GM12878 (cell line): Measurements from ENCODE around the gene SLA2. TPM values are rescaled to one million over a fixed set of nuclear protein-coding genes. Genes with fewer than 3 reads are reported as not detected.

Source experiments
- ATAC-seq: fragments of 200-7000 bp; cut with Tn5 transposase; 3 replicates; pipeline ENCODE4 v1.9.1; 2020; ENCODE audit warnings: mild to moderate bottlenecking, moderate library complexity
- BruUV-seq: library from RNA; stranded (reverse); fragments of 400-500 nt; replicated peaks from 2 replicates; lab custom pipeline; 2021; lab: Mats Ljungman, UMichigan
- CTCF ChIA-PET: fragments of 300-600 bp; sonication (Branson Sonifier 250); formaldehyde crosslinking; extraction: SDS; loops from one replicate; lab custom pipeline; 2021; ENCODE audit warnings: inconsistent platforms; lab: Yijun Ruan, JAX
- POLR2A ChIA-PET: fragments of 350-600 bp; formaldehyde crosslinking; extraction: SDS; loops from one replicate; lab custom pipeline; 2021; ENCODE audit warnings: inconsistent platforms; lab: Charles Lee
- RAD21 ChIA-PET: fragments of 300-600 bp; sonication (Branson Sonifier 250); formaldehyde crosslinking; loops from one replicate; lab custom pipeline; 2023; ENCODE audit warnings: antibody characterized with exemption; ENCODE audit not compliant: unreplicated experiment; lab: Charles Lee
- SMC1A ChIA-PET: fragments of 300-600 bp; sonication (Branson Sonifier 250); formaldehyde crosslinking; loops from one replicate; lab custom pipeline; 2023; ENCODE audit not compliant: unreplicated experiment, uncharacterized antibody; lab: Charles Lee
- DNase-seq: peaks from one replicate; pipeline ENCODE4 v3.0.0-alpha.2; 2011; ENCODE audit warnings: low read depth, low spot score
- FAIRE-seq: peaks from 3 replicates; lab custom pipeline; 2011; peaks lifted over from hg19 to GRCh38; lab: Jason Lieb, UNC
- H2AFZ ChIP-seq: 2 replicates; pipeline ENCODE4 v1.6.0; 2011; ENCODE audit warnings: low read depth, low read length, control low read depth; ENCODE audit not compliant: control insufficient read depth
- H3K27ac ChIP-seq: 2 replicates; pipeline ENCODE4 v1.5.1; 2011; ENCODE audit warnings: control low read depth; ENCODE audit not compliant: control insufficient read depth, insufficient read depth
- H3K27me3 ChIP-seq, 2 experiments: replicated peaks in 1 of 2; 2 replicates each; pipeline versions ENCODE4 v1.6.0 to v1.6.1; 2011; ENCODE audit warnings: low read length in 1 of 2; ENCODE audit not compliant: control insufficient read depth in 2 of 2, insufficient read depth in 2 of 2
- H3K36me3 ChIP-seq, 2 experiments: 2 replicates each; pipeline ENCODE4 v1.5.1; 2011; ENCODE audit warnings: low read length in 1 of 2; ENCODE audit not compliant: control insufficient read depth in 2 of 2, insufficient read depth in 2 of 2
- H3K4me1 ChIP-seq: 2 replicates; pipeline ENCODE4 v1.6.1; 2011; ENCODE audit warnings: mild to moderate bottlenecking, low read length, moderate library complexity, mixed read lengths; ENCODE audit not compliant: control insufficient read depth, insufficient read depth
- H3K4me2 ChIP-seq: 2 replicates; pipeline ENCODE4 v1.6.0; 2011; ENCODE audit warnings: control low read depth; ENCODE audit not compliant: control insufficient read depth, insufficient read depth
- H3K4me3 ChIP-seq: fragments of 200-600 bp; sonication (generic); 2 replicates; pipeline ENCODE4 v1.5.1; 2016
- H3K79me2 ChIP-seq: 2 replicates; pipeline ENCODE4 v1.6.0; 2011; ENCODE audit warnings: low read length; ENCODE audit not compliant: control insufficient read depth, insufficient read depth
- H3K9ac ChIP-seq: 2 replicates; pipeline ENCODE4 v1.8.0; 2011; ENCODE audit warnings: low read length, control low read depth, mixed read lengths; ENCODE audit not compliant: control insufficient read depth, insufficient read depth
- H3K9me3 ChIP-seq: replicated peaks from 3 replicates; pipeline ENCODE4 v1.5.1; 2011; ENCODE audit warnings: mild to moderate bottlenecking, low read length; ENCODE audit not compliant: control insufficient read depth, insufficient read depth
- H4K20me1 ChIP-seq: 2 replicates; pipeline ENCODE4 v1.6.0; 2011; ENCODE audit not compliant: control insufficient read depth, insufficient read depth
- BMI1 ChIP-seq: fragments of 450-650 bp; IDR thresholded peaks from 2 replicates; pipeline ENCODE4 v1.6.1; 2016; ENCODE audit warnings: mild to moderate bottlenecking, moderate library complexity, borderline replicate concordance
- GABPA ChIP-seq: IDR thresholded peaks from 2 replicates; pipeline ENCODE4 v1.6.1; 2014; ENCODE audit warnings: antibody characterized with exemption, low read depth, mild to moderate bottlenecking, inconsistent platforms
- RUNX3 ChIP-seq: IDR thresholded peaks from 2 replicates; pipeline ENCODE4 v1.6.1; 2012; ENCODE audit warnings: low read length, inconsistent platforms
- SP1 ChIP-seq: IDR thresholded peaks from one replicate; pipeline ENCODE4 v1.6.1; 2011; ENCODE audit warnings: low read depth, low read length
- WGBS: methylation state at CpG from one replicate; pipeline ENCODE4 v1.1.6; 2016; ENCODE audit warnings: low lambda C conversion rate; ENCODE audit not compliant: insufficient replicate concordance, insufficient coverage; ENCODE audit errors: missing lambda C conversion rate; 5-methylcytosine and 5-hydroxymethylcytosine counted together
- in situ Hi-C: fragments of 300-500 bp; cut with MboI; formaldehyde crosslinking; loops from 9 replicates; pipeline ENCODE4 v1.14.3; 2018; ENCODE audit warnings: mixed read lengths
- intact Hi-C: fragments of 100-400 bp; cut with micrococcal nuclease; formaldehyde crosslinking; loops from one replicate; pipeline ENCODE4 v1.14.2; 2022; ENCODE audit not compliant: unreplicated experiment
- polyA plus RNA-seq, 11 experiments: library from polyadenylated mRNA; depleted of rRNA in 4 of 11; unstranded in 6 of 11; stranded (reverse) in 5 of 11; fragments of >200 nt; fragmentation: Nextera tagmentation in 4 of 11; fragmentation: Illumina TruSeq in 1 of 11; extraction: Ambion mirVana in 4 of 11; extraction: Trizol in 1 of 11; gene quantifications; 1 replicate in 1 of 11; 2 replicates in 10 of 11; pipeline versions ENCODE4 v1.2.1 to v1.2.3, GENCODE V29; 2011 to 2016; ENCODE audit warnings: inconsistent platforms in 2 of 11, missing spikeins in 2 of 11, low read depth in 1 of 11
- total RNA-seq, 4 experiments: library from RNA; depleted of rRNA in 3 of 4; stranded (reverse); fragments of >200 nt in 3 of 4; fragmentation: Illumina TruSeq in 1 of 4; extraction: Trizol in 1 of 4; gene quantifications; 2 replicates each; pipeline versions ENCODE4 v1.2.1 to v1.2.3, GENCODE V29; 2013 to 2021
- TF ChIP-seq, protein P1 (sequence below): fragments of 450-650 bp; IDR thresholded peaks from 2 replicates; pipeline ENCODE4 v1.6.1; 2016; ENCODE audit warnings: mild to moderate bottlenecking
- TF ChIP-seq, protein P2 (sequence below): fragments of 450-650 bp; IDR thresholded peaks from 2 replicates; pipeline ENCODE4 v1.6.1; 2016; ENCODE audit warnings: mild to moderate bottlenecking, moderate library complexity, borderline replicate concordance

Gene SLA2
- total and polyA plus RNA-seq, 10 of the 15 experiments (the other 5 are each of a cell fraction or from before 2014, with no cell fraction given): 0.29 to 3.3 (median 1.4) TPM

DNA sequence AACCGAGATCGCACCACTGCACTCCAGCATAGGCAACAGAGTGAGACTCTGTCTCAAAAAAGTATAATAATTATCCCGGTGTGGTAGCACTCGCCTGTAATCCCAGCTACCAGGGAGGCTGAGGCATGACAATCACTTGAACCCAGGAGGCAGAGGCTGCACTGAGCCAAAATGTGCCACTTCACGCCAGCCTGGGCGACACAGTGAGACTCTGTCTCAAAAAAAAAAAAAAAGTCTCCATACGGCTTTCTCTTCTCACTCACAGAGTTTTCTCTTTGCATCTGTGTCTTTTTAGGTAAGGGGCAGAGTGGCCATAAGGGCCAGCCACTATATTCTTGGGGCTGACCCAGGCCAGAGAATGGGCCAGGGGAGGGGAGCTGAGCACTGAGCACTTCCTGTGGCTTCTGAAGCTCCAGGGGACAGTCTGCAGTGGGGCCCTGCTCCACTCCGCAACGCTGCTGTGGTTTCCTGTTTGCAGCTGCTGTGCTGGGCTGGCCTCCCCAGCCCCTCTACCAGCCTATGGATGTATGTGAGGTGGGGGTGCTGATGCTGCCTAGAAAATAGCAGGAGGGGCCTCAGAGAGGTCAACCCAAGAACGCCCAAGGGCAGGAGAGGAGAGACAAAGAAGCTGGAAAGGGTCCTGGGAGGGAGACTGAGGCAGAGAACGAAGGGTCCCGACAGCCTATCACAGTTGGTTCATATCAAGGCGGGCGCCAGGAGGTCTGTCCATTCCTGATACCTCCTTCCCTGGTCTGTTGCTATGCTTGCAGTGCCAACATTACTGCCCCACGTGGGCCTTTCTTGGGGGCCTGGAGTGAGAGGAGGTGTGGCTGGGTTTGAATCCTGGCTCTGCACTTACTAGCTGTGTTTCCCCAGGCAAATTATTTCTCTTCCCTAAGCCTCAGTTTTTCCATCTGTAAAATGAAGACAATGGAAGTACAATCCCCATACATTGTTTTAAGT lies 16.0 kb downstream of the SLA2 start:
- no peaks in the 10 kb centered on the region for H3K79me2 ChIP-seq
- no TSS peak for BruUV-seq
- TF ChIP-seq, protein P1, sequence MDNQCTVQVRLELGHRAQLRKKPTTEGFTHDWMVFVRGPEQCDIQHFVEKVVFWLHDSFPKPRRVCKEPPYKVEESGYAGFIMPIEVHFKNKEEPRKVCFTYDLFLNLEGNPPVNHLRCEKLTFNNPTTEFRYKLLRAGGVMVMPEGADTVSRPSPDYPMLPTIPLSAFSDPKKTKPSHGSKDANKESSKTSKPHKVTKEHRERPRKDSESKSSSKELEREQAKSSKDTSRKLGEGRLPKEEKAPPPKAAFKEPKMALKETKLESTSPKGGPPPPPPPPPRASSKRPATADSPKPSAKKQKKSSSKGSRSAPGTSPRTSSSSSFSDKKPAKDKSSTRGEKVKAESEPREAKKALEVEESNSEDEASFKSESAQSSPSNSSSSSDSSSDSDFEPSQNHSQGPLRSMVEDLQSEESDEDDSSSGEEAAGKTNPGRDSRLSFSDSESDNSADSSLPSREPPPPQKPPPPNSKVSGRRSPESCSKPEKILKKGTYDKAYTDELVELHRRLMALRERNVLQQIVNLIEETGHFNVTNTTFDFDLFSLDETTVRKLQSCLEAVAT: 0 out of 2 replicates have a peak, but pooled peaks have one; percentile 13
- TF ChIP-seq, protein P2, sequence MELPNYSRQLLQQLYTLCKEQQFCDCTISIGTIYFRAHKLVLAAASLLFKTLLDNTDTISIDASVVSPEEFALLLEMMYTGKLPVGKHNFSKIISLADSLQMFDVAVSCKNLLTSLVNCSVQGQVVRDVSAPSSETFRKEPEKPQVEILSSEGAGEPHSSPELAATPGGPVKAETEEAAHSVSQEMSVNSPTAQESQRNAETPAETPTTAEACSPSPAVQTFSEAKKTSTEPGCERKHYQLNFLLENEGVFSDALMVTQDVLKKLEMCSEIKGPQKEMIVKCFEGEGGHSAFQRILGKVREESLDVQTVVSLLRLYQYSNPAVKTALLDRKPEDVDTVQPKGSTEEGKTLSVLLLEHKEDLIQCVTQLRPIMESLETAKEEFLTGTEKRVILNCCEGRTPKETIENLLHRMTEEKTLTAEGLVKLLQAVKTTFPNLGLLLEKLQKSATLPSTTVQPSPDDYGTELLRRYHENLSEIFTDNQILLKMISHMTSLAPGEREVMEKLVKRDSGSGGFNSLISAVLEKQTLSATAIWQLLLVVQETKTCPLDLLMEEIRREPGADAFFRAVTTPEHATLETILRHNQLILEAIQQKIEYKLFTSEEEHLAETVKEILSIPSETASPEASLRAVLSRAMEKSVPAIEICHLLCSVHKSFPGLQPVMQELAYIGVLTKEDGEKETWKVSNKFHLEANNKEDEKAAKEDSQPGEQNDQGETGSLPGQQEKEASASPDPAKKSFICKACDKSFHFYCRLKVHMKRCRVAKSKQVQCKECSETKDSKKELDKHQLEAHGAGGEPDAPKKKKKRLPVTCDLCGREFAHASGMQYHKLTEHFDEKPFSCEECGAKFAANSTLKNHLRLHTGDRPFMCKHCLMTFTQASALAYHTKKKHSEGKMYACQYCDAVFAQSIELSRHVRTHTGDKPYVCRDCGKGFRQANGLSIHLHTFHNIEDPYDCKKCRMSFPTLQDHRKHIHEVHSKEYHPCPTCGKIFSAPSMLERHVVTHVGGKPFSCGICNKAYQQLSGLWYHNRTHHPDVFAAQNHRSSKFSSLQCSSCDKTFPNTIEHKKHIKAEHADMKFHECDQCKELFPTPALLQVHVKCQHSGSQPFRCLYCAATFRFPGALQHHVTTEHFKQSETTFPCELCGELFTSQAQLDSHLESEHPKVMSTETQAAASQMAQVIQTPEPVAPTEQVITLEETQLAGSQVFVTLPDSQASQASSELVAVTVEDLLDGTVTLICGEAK: peak; percentile 58; the same call in 1 of the 2 replicates
- TF ChIP-seq BMI1 (no peak), RUNX3 (peak; percentile 89), SP1 (peak; percentile 18), GABPA (peak; percentile 76)
- 0 out of 2 replicates have a peak overlapping the region, but pooled peaks have one; percentile 18 for H3K9ac ChIP-seq
- RAD21 ChIA-PET: interaction anchor here (1.2 kb wide), 1 partner anchor 144 kb away, joined by 3 read pairs; the partner anchor contains the start of gene DSN1
- H3K4me1 ChIP-seq: peaks cover 12% of the 10 kb centered on the region
- 51% methylated on average over 15 of the region's 15 CpGs for WGBS
- peak overlapping the region; percentile 70 for H2AFZ ChIP-seq
- SMC1A ChIA-PET: interaction anchor here (0.8 kb wide), 1 partner anchor 17 kb away, joined by 3 read pairs; no protein-coding TSS in a partner anchor
- no peaks in the 10 kb centered on the region for H3K27me3 ChIP-seq
- no peak for DNase-seq
- in situ Hi-C loops: no loop called here
- no peaks in the 10 kb centered on the region for H4K20me1 ChIP-seq
- no peaks in the 10 kb centered on the region for H3K9me3 ChIP-seq
- peak; percentile 31 for FAIRE-seq
- ATAC-seq: peak; percentile 97
- H3K4me2 ChIP-seq: 0 out of 2 replicates have a peak overlapping the region, but pooled peaks have one; percentile 34
- POLR2A ChIA-PET: interaction anchor here (0.6 kb wide), 1 partner anchor 245 kb away, joined by 3 read pairs; no protein-coding TSS in a partner anchor
- H3K4me3 ChIP-seq: no peak overlapping the region
- H3K27ac ChIP-seq: peak overlapping the region; percentile 37; the same call in 1 of the 2 replicates
- no peaks in the 10 kb centered on the region for H3K36me3 ChIP-seq
- CTCF ChIA-PET: interaction anchor here (0.6 to 1.2 kb wide), 5 partner anchors 15 to 342 kb away, joined by 3 to 5 read pairs (median 4); no protein-coding TSS in a partner anchor
- intact Hi-C loops: no loop called here
